Upper lobe of left lung (tissue), 4 donors: ENCODE results near the gene FARP1.

ENCODE experiments used
- EP300 ChIP-seq, 4 donors: sonication (generic); formaldehyde crosslinking; IDR thresholded peaks; one replicate each; pipeline ENCODE4 v1.5.1; 2017; ENCODE audit warnings: antibody characterized with exemption in 4 of 4, control low read depth in 2 of 4
- POLR2AphosphoS5 ChIP-seq, 2 donors: sonication (generic); formaldehyde crosslinking; IDR thresholded peaks; one replicate each; pipeline ENCODE4 v1.5.1; 2017; ENCODE audit warnings: antibody characterized with exemption in 2 of 2
- TF ChIP-seq, protein P1 (sequence below), 6 experiments: fragments of 450-650 bp in 4 of 6; fragments of 200-600 bp in 2 of 6; sonication (generic) in 2 of 6; IDR thresholded peaks; one replicate each; pipeline ENCODE4 v1.5.1; 2016 to 2019; ENCODE audit warnings: antibody characterized with exemption in 6 of 6

DNA sequence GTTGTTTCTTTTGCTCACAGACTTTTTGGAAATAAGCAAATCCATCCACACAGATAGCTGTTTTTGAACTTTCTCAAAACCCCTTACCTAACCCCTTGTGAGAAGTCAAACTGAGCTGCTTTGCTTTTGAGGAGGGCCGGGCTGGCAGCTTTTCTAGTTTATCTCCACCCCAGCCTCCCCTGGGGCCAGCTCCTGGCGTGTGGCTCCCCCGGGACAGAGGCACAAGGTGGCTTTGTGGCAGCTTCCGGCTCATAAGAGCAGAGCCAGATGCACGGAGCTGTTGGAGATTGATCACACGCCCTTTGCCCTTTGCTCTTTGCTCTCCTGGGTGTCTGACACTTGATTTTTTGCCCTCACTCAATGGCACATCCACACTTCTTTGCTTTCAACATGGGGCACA lies 59.1 kb downstream of the FARP1 start:
- TF ChIP-seq, protein P1, sequence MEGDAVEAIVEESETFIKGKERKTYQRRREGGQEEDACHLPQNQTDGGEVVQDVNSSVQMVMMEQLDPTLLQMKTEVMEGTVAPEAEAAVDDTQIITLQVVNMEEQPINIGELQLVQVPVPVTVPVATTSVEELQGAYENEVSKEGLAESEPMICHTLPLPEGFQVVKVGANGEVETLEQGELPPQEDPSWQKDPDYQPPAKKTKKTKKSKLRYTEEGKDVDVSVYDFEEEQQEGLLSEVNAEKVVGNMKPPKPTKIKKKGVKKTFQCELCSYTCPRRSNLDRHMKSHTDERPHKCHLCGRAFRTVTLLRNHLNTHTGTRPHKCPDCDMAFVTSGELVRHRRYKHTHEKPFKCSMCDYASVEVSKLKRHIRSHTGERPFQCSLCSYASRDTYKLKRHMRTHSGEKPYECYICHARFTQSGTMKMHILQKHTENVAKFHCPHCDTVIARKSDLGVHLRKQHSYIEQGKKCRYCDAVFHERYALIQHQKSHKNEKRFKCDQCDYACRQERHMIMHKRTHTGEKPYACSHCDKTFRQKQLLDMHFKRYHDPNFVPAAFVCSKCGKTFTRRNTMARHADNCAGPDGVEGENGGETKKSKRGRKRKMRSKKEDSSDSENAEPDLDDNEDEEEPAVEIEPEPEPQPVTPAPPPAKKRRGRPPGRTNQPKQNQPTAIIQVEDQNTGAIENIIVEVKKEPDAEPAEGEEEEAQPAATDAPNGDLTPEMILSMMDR (IDR thresholded peaks at IDR 0.05) = no peak
- TF ChIP-seq EP300 (IDR thresholded peaks at IDR 0.05) = peak in 1 of 4 donors; percentile 34
- TF ChIP-seq POLR2AphosphoS5 (IDR thresholded peaks at IDR 0.05) = peak in 1 of 2 donors; percentile 73
